K562 (cell line): ENCODE data around the gene RNF213. TPM values are rescaled to one million over a fixed set of nuclear protein-coding genes. Genes with fewer than 3 reads are reported as not detected.

Source experiments
- ATAC-seq: fragments of 200-7000 bp; cut with Tn5 transposase; 3 replicates; pipeline ENCODE4 v1.9.1; 2020; ENCODE audit warnings: moderate library complexity
- BruUV-seq: library from RNA; stranded (reverse); fragments of 400-500 nt; replicated peaks from 2 replicates; lab custom pipeline; 2021; lab: Mats Ljungman, UMichigan
- CTCF ChIA-PET: fragments of 300-600 bp; formaldehyde crosslinking; extraction: SDS; loops from one replicate; lab custom pipeline; 2021; ENCODE audit warnings: low intra/inter-chr PET ratio; lab: Yijun Ruan, JAX
- POLR2A ChIA-PET: fragments of 300-600, 350-650 bp; sonication (Branson Sonifier 250); formaldehyde crosslinking; extraction: SDS; loops from one replicate; lab custom pipeline; 2021; ENCODE audit warnings: antibody characterized with exemption, inconsistent platforms; lab: Yijun Ruan, JAX
- DNase-seq, 4 experiments: peaks; one replicate each; pipeline versions ENCODE4 v3.0.0 to v3.0.0-alpha.2; 2011 to 2018; ENCODE audit warnings: low spot score in 3 of 4, mixed read lengths in 3 of 4; ENCODE audit errors: extremely low read depth in 1 of 4
- FAIRE-seq: peaks from 2 replicates; lab custom pipeline; 2011; peaks lifted over from hg19 to GRCh38; lab: Jason Lieb, UNC
- H2AFZ ChIP-seq: 2 replicates; pipeline ENCODE4 v1.6.0; 2011; ENCODE audit warnings: low read depth, low read length, control low read depth, inconsistent platforms
- H3K27ac ChIP-seq: fragments of 200-600 bp; 3 replicates; pipeline ENCODE4 v1.8.0; 2011; ENCODE audit warnings: low read depth, mild to moderate bottlenecking, control low read depth, inconsistent platforms, low read length, moderate library complexity, mixed read lengths; ENCODE audit errors: extremely low read depth
- H3K27me3 ChIP-seq, 2 experiments: fragments of 300-600 bp in 1 of 2; 2 replicates in 1 of 2; 3 replicates in 1 of 2; pipeline versions ENCODE4 v1.6.0 to v1.8.0; 2011; ENCODE audit warnings: inconsistent platforms in 2 of 2, low read length in 2 of 2, mild to moderate bottlenecking in 1 of 2, mixed read lengths in 1 of 2, moderate library complexity in 1 of 2; ENCODE audit not compliant: control insufficient read depth in 2 of 2, insufficient read depth in 2 of 2
- H3K36me3 ChIP-seq: fragments of 300-600 bp; 3 replicates; pipeline ENCODE4 v1.8.0; 2011; ENCODE audit warnings: mild to moderate bottlenecking, low read length, inconsistent platforms; ENCODE audit not compliant: control insufficient read depth, insufficient read depth
- H3K4me1 ChIP-seq, 2 experiments: fragments of 200-600 bp in 1 of 2; replicated peaks in 1 of 2; 2 replicates in 1 of 2; 3 replicates in 1 of 2; pipeline versions ENCODE4 v1.5.1 to v1.8.0; 2011; ENCODE audit warnings: inconsistent platforms in 2 of 2, low read length in 2 of 2, mild to moderate bottlenecking in 1 of 2, mixed read lengths in 1 of 2, moderate library complexity in 1 of 2; ENCODE audit not compliant: control insufficient read depth in 2 of 2, insufficient read depth in 2 of 2
- H3K4me2 ChIP-seq: 2 replicates; pipeline ENCODE4 v1.6.1; 2011; ENCODE audit warnings: low read length, control low read depth, inconsistent platforms, mixed read lengths; ENCODE audit not compliant: insufficient read depth
- H3K4me3 ChIP-seq: fragments of 200-600 bp; sonication (generic), shearing (Covaris generic); 2 replicates; pipeline ENCODE4 v1.5.1; 2016; ENCODE audit warnings: control low read depth, inconsistent platforms
- H3K79me2 ChIP-seq: fragments of 200-600 bp; 3 replicates; pipeline ENCODE4 v1.8.0; 2011; ENCODE audit warnings: low read length, inconsistent platforms; ENCODE audit not compliant: control insufficient read depth, insufficient read depth
- H3K9ac ChIP-seq, 2 experiments: 2 replicates each; pipeline versions ENCODE4 v1.6.0 to v1.6.1; 2011; ENCODE audit warnings: low read depth in 2 of 2, low read length in 2 of 2, control low read depth in 1 of 2, inconsistent platforms in 1 of 2, mild to moderate bottlenecking in 1 of 2, mixed read lengths in 1 of 2; ENCODE audit not compliant: insufficient read depth in 1 of 2
- H3K9me1 ChIP-seq: one replicate; pipeline ENCODE4 v1.6.0; 2011; ENCODE audit warnings: inconsistent platforms, mild to moderate bottlenecking, low read length, moderate library complexity; ENCODE audit not compliant: control insufficient read depth, insufficient read depth
- H3K9me3 ChIP-seq: replicated peaks from 2 replicates; pipeline ENCODE4 v1.5.1; 2011; ENCODE audit warnings: low read depth, low read length, inconsistent platforms; ENCODE audit not compliant: control insufficient read depth, insufficient read depth
- H4K20me1 ChIP-seq: replicated peaks from 2 replicates; pipeline ENCODE4 v1.6.1; 2011; ENCODE audit warnings: low read length, inconsistent platforms, mixed read lengths; ENCODE audit not compliant: control insufficient read depth, insufficient read depth
- CHD1 ChIP-seq: fragments of 200-600 bp; sonication (generic); IDR thresholded peaks from one replicate; pipeline ENCODE4 v1.6.1; 2012; ENCODE audit warnings: mild to moderate bottlenecking, moderate library complexity, low read length, inconsistent platforms
- EP400 ChIP-seq: fragments of 450-650 bp; IDR thresholded peaks from 2 replicates; pipeline ENCODE4 v1.6.1; 2017; ENCODE audit warnings: antibody characterized with exemption, mild to moderate bottlenecking, moderate library complexity
- ETV1 ChIP-seq: fragments of 450-650 bp; conservative IDR thresholded peaks from 2 replicates; pipeline ENCODE4 v1.6.1; 2016; ENCODE audit warnings: missing genetic modification characterization, control low read depth, low read depth, missing compliant biosample characterization
- HDAC6 ChIP-seq: IDR thresholded peaks from 2 replicates; pipeline ENCODE4 v1.6.1; 2012; ENCODE audit warnings: low read depth, mild to moderate bottlenecking, control low read depth, inconsistent platforms, low read length, moderate library complexity
- MCM3 ChIP-seq: fragments of 450-650 bp; IDR thresholded peaks from 2 replicates; pipeline ENCODE4 v1.6.1; 2016
- MYBL2 ChIP-seq, 2 experiments: fragments of 450-650 bp in 1 of 2; sonication (generic) in 1 of 2; formaldehyde crosslinking in 1 of 2; IDR thresholded peaks; 2 replicates each; pipeline versions ENCODE4 v1.6.1 to v1.8.1; 2017 to 2022; ENCODE audit warnings: borderline replicate concordance in 1 of 2, inconsistent platforms in 1 of 2, low read depth in 1 of 2, mild to moderate bottlenecking in 1 of 2, missing genetic modification reagents in 1 of 2, moderate library complexity in 1 of 2
- SAFB ChIP-seq: fragments of 200-400 bp; formaldehyde crosslinking; IDR thresholded peaks from 2 replicates; pipeline ENCODE4 v1.6.1; 2017; ENCODE audit warnings: low read depth, low read length, borderline replicate concordance
- SIX5 ChIP-seq, 2 experiments: IDR thresholded peaks; 2 replicates each; pipeline ENCODE4 v1.6.1; 2011; ENCODE audit warnings: low read length in 2 of 2, borderline replicate concordance in 1 of 2, low read depth in 1 of 2, mild to moderate bottlenecking in 1 of 2, moderate library complexity in 1 of 2; ENCODE audit not compliant: insufficient read depth in 1 of 2
- TARDBP ChIP-seq: fragments of 450-650 bp; IDR thresholded peaks from 2 replicates; pipeline ENCODE4 v1.6.1; 2016
- TEAD2 ChIP-seq: fragments of 450-650 bp; IDR thresholded peaks from 2 replicates; pipeline ENCODE4 v1.6.1; 2016; ENCODE audit warnings: missing genetic modification characterization, control low read depth, missing compliant biosample characterization
- ZNF124 ChIP-seq: sonication (generic); formaldehyde crosslinking; IDR thresholded peaks from 2 replicates; pipeline ENCODE4 v1.8.1; 2022; ENCODE audit warnings: missing genetic modification reagents
- ZNF77 ChIP-seq: fragments of 250-450 bp; sonication (Bioruptor Pico); IDR thresholded peaks from 2 replicates; pipeline ENCODE4 v1.5.0; 2020
- WGBS: fragments of 100-300 bp; shearing (Covaris generic); methylation state at CpG from one replicate; pipeline ENCODE4 v1.1.6; 2016; ENCODE audit warnings: low coverage, mixed read lengths; ENCODE audit not compliant: insufficient coverage; ENCODE audit errors: missing lambda C conversion rate; 5-methylcytosine and 5-hydroxymethylcytosine counted together
- in situ Hi-C: fragments of 300-500 bp; cut with MboI; formaldehyde crosslinking; loops from 4 replicates; pipeline ENCODE4 v1.15.0; 2018; ENCODE audit warnings: inconsistent platforms, mixed read lengths
- intact Hi-C: fragments of 100-400 bp; cut with micrococcal nuclease; formaldehyde crosslinking; loops from 2 replicates; pipeline ENCODE4 v1.14.2; 2022
- polyA plus RNA-seq, 8 experiments: library from polyadenylated mRNA; depleted of rRNA in 4 of 8; stranded (reverse) in 5 of 8; unstranded in 3 of 8; fragments of >200 nt; fragmentation: Nextera tagmentation in 2 of 8; fragmentation: Illumina TruSeq in 1 of 8; extraction: Ambion mirVana in 2 of 8; extraction: Trizol in 1 of 8; gene quantifications; 2 replicates each; pipeline versions ENCODE4 v1.2.1 to v1.2.3, GENCODE V29; 2011 to 2014; ENCODE audit warnings: inconsistent platforms in 1 of 8, missing spikeins in 1 of 8
- total RNA-seq, 7 experiments: library from RNA; depleted of rRNA in 6 of 7; stranded (reverse); fragments of >200 nt in 6 of 7; fragmentation: Illumina TruSeq in 2 of 7; extraction: Trizol in 2 of 7; gene quantifications; 2 replicates each; pipeline versions ENCODE4 v1.2.1 to v1.2.3, GENCODE V29; 2011 to 2021; ENCODE audit warnings: low replicate concordance in 1 of 7
- TF ChIP-seq, protein P1 (sequence below): fragments of 250-450 bp; sonication (Bioruptor Pico); IDR thresholded peaks from 2 replicates; pipeline ENCODE4 v1.5.0; 2021
- TF ChIP-seq, protein P2 (sequence below): fragments of 250-450 bp; sonication (Bioruptor Pico); IDR thresholded peaks from 2 replicates; pipeline ENCODE4 v1.9.0; 2021; ENCODE audit warnings: mild to moderate bottlenecking, inconsistent platforms
- TF ChIP-seq, protein P3 (sequence below): sonication (generic); formaldehyde crosslinking; IDR thresholded peaks from 2 replicates; pipeline ENCODE4 v1.8.0; 2022; ENCODE audit warnings: mild to moderate bottlenecking, missing genetic modification reagents
- TF ChIP-seq, protein P4 (sequence below): fragments of 250-450 bp; sonication (Bioruptor Pico); IDR thresholded peaks from 2 replicates; pipeline ENCODE4 v1.5.1; 2021; ENCODE audit warnings: mild to moderate bottlenecking
- TF ChIP-seq, protein P5 (sequence below): IDR thresholded peaks from 2 replicates; pipeline ENCODE4 v1.6.1; 2016; ENCODE audit warnings: missing genetic modification characterization, missing compliant biosample characterization

RNF213 gene
- total and polyA plus RNA-seq, 9 of the 15 experiments (the other 6 are each of a cell fraction or from before 2014, with no cell fraction given), result 5.3 to 33.6 (median 17.9) TPM

DNA sequence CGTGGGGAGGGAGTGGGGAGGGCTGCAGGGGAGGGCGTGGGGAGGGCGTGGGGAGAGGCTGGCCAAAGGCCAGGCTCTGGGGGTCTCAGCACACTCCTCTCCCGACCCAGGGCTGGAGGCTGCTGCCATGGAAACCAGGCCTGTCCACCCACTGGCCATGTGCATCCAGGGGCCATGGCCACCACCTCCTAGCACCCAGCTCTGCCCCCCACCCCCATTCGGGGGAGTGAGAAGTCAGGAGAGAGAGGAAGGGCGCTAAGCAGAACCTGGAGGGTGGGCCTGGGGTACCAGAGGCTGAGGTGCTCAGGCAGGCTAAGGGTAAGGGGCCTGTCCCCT is 184.0 kb downstream of the RNF213 start:
- ChIA-PET CTCF (no interaction called here), POLR2A (no interaction called here)
- Histone ChIP-seq H3K27ac (no peak overlapping the region), H3K4me3 (no peak overlapping the region), H2AFZ (no peak overlapping the region), H3K4me2 (no peak overlapping the region), H3K27me3 (peaks cover 4 to 60% of the 10 kb centered on the region in 2 experiments; a peak in 3 of 5 replicates), H3K9me1 (no peaks in the 10 kb centered on the region), H4K20me1 (peaks cover 8% of the 10 kb centered on the region), H3K9me3 (no peaks in the 10 kb centered on the region), H3K79me2 (no peaks in the 10 kb centered on the region), H3K9ac (no peak overlapping the region), H3K4me1 (peaks cover 0 to 35% of the 10 kb centered on the region in 2 experiments; a peak in 2 of 5 replicates), H3K36me3 (no peaks in the 10 kb centered on the region)
- 0% methylated on average over 1 of the region's 6 CpGs for WGBS
- in situ Hi-C loops (no loop called here), intact Hi-C loops (no loop called here)
- BruUV-seq, result no TSS peak
- DNase-seq (no peak), FAIRE-seq (no peak), ATAC-seq (no peak)
- TF ChIP-seq, protein P1, sequence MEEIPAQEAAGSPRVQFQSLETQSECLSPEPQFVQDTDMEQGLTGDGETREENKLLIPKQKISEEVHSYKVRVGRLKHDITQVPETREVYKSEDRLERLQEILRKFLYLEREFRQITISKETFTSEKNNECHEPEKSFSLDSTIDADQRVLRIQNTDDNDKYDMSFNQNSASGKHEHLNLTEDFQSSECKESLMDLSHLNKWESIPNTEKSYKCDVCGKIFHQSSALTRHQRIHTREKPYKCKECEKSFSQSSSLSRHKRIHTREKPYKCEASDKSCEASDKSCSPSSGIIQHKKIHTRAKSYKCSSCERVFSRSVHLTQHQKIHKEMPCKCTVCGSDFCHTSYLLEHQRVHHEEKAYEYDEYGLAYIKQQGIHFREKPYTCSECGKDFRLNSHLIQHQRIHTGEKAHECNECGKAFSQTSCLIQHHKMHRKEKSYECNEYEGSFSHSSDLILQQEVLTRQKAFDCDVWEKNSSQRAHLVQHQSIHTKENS (CRISPR knock-in tag), result no peak
- no peak for TF ChIP-seq ETV1 (tag)
- TF ChIP-seq EP400, result no peak
- TF ChIP-seq, protein P2, sequence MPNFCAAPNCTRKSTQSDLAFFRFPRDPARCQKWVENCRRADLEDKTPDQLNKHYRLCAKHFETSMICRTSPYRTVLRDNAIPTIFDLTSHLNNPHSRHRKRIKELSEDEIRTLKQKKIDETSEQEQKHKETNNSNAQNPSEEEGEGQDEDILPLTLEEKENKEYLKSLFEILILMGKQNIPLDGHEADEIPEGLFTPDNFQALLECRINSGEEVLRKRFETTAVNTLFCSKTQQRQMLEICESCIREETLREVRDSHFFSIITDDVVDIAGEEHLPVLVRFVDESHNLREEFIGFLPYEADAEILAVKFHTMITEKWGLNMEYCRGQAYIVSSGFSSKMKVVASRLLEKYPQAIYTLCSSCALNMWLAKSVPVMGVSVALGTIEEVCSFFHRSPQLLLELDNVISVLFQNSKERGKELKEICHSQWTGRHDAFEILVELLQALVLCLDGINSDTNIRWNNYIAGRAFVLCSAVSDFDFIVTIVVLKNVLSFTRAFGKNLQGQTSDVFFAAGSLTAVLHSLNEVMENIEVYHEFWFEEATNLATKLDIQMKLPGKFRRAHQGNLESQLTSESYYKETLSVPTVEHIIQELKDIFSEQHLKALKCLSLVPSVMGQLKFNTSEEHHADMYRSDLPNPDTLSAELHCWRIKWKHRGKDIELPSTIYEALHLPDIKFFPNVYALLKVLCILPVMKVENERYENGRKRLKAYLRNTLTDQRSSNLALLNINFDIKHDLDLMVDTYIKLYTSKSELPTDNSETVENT (CRISPR knock-in tag), result no peak
- no peak for TF ChIP-seq SAFB
- TF ChIP-seq TEAD2, result no peak
- TF ChIP-seq MYBL2 (IDR thresholded peaks at IDR 0.05; ENCODE audit: low read depth), result no peak
- no peak for TF ChIP-seq MYBL2 (CRISPR knock-in tag; IDR thresholded peaks at IDR 0.05; ENCODE audit: borderline replicate concordance)
- TF ChIP-seq TARDBP, result no peak
- TF ChIP-seq HDAC6, result no peak
- TF ChIP-seq CHD1, result no peak
- no peak for TF ChIP-seq ZNF124
- no peak for TF ChIP-seq SIX5 (IDR thresholded peaks at IDR 0.05; ENCODE audit: borderline replicate concordance in 1 of 2, insufficient read depth in 1 of 2, low read depth in 1 of 2, low read length in 2 of 2)
- TF ChIP-seq, protein P3, sequence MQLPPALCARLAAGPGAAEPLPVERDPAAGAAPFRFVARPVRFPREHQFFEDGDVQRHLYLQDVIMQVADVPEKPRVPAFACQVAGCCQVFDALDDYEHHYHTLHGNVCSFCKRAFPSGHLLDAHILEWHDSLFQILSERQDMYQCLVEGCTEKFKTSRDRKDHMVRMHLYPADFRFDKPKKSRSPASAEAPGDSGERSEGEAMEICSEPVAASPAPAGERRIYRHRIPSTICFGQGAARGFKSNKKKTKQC, result no peak
- TF ChIP-seq, protein P4, sequence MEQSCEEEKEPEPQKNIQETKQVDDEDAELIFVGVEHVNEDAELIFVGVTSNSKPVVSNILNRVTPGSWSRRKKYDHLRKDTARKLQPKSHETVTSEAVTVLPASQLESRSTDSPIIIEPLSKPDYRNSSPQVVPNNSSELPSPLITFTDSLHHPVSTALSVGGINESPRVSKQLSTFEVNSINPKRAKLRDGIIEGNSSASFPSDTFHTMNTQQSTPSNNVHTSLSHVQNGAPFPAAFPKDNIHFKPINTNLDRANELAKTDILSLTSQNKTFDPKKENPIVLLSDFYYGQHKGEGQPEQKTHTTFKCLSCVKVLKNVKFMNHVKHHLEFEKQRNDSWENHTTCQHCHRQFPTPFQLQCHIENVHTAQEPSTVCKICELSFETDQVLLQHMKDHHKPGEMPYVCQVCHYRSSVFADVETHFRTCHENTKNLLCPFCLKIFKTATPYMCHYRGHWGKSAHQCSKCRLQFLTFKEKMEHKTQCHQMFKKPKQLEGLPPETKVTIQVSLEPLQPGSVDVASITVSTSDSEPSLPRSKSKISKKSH, result no peak
- TF ChIP-seq, protein P5, sequence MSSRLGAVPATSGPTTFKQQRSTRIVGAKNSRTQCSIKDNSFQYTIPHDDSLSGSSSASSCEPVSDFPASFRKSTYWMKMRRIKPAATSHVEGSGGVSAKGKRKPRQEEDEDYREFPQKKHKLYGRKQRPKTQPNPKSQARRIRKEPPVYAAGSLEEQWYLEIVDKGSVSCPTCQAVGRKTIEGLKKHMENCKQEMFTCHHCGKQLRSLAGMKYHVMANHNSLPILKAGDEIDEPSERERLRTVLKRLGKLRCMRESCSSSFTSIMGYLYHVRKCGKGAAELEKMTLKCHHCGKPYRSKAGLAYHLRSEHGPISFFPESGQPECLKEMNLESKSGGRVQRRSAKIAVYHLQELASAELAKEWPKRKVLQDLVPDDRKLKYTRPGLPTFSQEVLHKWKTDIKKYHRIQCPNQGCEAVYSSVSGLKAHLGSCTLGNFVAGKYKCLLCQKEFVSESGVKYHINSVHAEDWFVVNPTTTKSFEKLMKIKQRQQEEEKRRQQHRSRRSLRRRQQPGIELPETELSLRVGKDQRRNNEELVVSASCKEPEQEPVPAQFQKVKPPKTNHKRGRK (tag), result no peak
- TF ChIP-seq MCM3, result no peak
- TF ChIP-seq ZNF77 (CRISPR knock-in tag), result no peak
